ENCODE data around the gene HES5.

DNA sequence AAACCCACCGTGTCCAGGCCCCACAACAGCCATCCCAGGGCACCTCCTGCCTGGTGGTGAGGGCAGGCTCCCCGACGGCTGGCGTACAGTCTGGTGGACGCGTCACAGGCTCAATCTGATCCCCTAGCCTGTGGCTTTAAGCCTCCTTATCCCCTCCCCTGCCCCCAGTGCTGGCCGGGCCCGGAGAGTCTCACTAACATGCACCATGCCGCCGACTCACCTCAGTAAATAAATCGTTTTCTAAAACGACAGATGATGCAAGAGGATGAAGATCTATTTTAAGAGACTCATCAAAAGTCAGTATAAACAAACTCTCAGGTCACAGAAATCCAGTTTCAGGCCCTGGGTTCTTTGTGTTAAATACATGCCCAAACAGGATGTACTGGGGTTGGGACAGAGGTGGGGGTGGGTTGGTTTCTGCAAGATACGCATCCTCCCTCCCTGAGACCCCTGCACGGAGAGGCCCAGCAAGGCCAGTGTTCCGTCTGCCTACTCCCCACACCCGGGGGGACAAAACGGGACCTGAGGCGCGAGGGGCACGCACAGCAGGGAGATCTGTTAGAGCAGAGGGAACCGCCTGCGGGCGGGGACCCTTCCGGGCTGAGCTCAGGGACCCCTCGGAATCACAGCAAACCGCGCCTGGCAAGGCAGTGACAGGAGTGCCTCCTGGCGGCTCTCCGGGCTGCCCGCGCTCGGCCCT lies 6.7 kb downstream of the HES5 start:
- TF ChIP-seq FOXA1 (IDR thresholded peaks at IDR 0.05) (no peak), PKNOX1 (IDR thresholded peaks at IDR 0.05) (no peak), ARNT (IDR thresholded peaks at IDR 0.05) (no peak), FOXM1 (IDR thresholded peaks at IDR 0.05; ENCODE audit: borderline replicate concordance) (no peak), HDGF (IDR thresholded peaks at IDR 0.05; ENCODE audit: borderline replicate concordance) (no peak), SP1 (IDR thresholded peaks at IDR 0.05) (no peak), ZNF384 (IDR thresholded peaks at IDR 0.05) (no peak)
